ENCODE measurements around the gene IL21.

- TF ChIP-seq CTCF (IDR thresholded peaks at IDR 0.05): no peak
- TF ChIP-seq POLR2A (IDR thresholded peaks at IDR 0.05): no peak
These were observed 38.0 kb upstream of the IL21 start for GRCh38 chr4:122658818-122659295.

All from heart left ventricle (tissue), 13 donors.